GM23248 (cell line): ENCODE measurements around the gene CP.

Experiments used
- EZH2 ChIP-seq: fragments of 200-600 bp; sonication (generic); IDR thresholded peaks from 2 replicates; pipeline ENCODE4 v1.6.1; 2018; ENCODE audit warnings: antibody characterized with exemption, mild to moderate bottlenecking; ENCODE audit not compliant: insufficient read depth, poor library complexity, severe bottlenecking
- EZH2phosphoT487 ChIP-seq: fragments of 200-600 bp; sonication (generic); IDR thresholded peaks from 2 replicates; pipeline ENCODE4 v1.6.1; 2018; ENCODE audit warnings: antibody characterized with exemption, moderate library complexity, mild to moderate bottlenecking, low read depth; ENCODE audit not compliant: insufficient read depth

- TF ChIP-seq EZH2: no peak
- no peak for TF ChIP-seq EZH2phosphoT487
Observed at GRCh38 chr3:149203758-149204157, 17.9 kb downstream of the CP start.
